Calu3 (cell line): Measurements from ENCODE around the gene MAP4K3. TPM values are rescaled to one million over a fixed set of nuclear protein-coding genes. Genes with fewer than 3 reads are reported as not detected.

ENCODE experiments used
- BruUV-seq: library from RNA; stranded (reverse); fragments of 400-500 nt; replicated peaks from 2 replicates; lab custom pipeline; 2021; lab: Mats Ljungman, UMichigan
- CTCF ChIA-PET: fragments of 300-600 bp; sonication (Branson Sonifier 250); formaldehyde crosslinking; loops from one replicate; lab custom pipeline; 2022; ENCODE audit warnings: antibody characterized with exemption; lab: Charles Lee
- DNase-seq: peaks from one replicate; pipeline ENCODE4 v3.0.0; 2022
- H3K27ac Mint-ChIP-seq: one replicate; pipeline ENCODE4 v1.8.0; 2022; ENCODE audit warnings: mixed read lengths; ENCODE audit not compliant: unreplicated experiment
- H3K27me3 Mint-ChIP-seq: one replicate; pipeline ENCODE4 v1.8.0; 2022; ENCODE audit warnings: mixed read lengths; ENCODE audit not compliant: unreplicated experiment
- H3K36me3 Mint-ChIP-seq: one replicate; pipeline ENCODE4 v1.8.0; 2022; ENCODE audit warnings: mild to moderate bottlenecking, moderate library complexity, mixed read lengths; ENCODE audit not compliant: insufficient read depth, unreplicated experiment
- H3K4me1 Mint-ChIP-seq: one replicate; pipeline ENCODE4 v1.8.0; 2022; ENCODE audit warnings: mild to moderate bottlenecking, low read depth, mixed read lengths; ENCODE audit not compliant: unreplicated experiment
- H3K4me3 Mint-ChIP-seq: one replicate; pipeline ENCODE4 v1.8.0; 2022; ENCODE audit warnings: mild to moderate bottlenecking, low read depth, moderate library complexity, mixed read lengths; ENCODE audit not compliant: unreplicated experiment
- H3K9me3 Mint-ChIP-seq: one replicate; pipeline ENCODE4 v1.8.0; 2022; ENCODE audit warnings: low read depth, mixed read lengths; ENCODE audit not compliant: unreplicated experiment
- intact Hi-C: fragments of 100-400 bp; cut with micrococcal nuclease; formaldehyde crosslinking; loops from one replicate; pipeline ENCODE4 v1.10.0; 2022; ENCODE audit not compliant: unreplicated experiment
- total RNA-seq: library from RNA; stranded (reverse); gene quantifications from 2 replicates; pipeline ENCODE4 v1.2.3, GENCODE V29; 2022
- TF ChIP-seq, protein P1 (sequence below): fragments of 200-600 bp; IDR thresholded peaks from one replicate; pipeline ENCODE4 v1.8.0; 2022; ENCODE audit warnings: antibody characterized with exemption; ENCODE audit not compliant: unreplicated experiment

Gene MAP4K3
- total RNA-seq, 1 experiment from 2014 or later, result 30.7 TPM

DNA sequence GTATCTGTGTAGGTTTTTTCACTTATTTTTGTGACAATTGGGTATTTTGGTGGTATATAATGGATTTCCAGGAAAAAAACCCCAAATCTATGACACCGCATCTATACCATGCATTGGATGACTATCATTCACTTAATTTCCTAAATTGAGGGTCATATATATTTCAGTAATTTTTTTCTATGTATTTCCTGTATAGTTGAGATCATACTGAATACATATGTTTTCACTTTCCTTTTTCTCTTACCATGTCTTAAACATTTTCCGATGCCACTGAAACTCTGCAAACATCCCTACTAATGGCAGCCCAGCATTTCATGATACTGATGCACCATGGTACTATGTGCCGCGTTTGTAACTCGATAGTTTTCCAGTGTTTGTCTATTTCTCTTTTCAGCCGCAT lies 233.7 kb downstream of the MAP4K3 start:
- Mint-ChIP-seq H3K4me3 (no peak overlapping the region), H3K27me3 (no peaks in the 10 kb centered on the region), H3K4me1 (no peaks in the 10 kb centered on the region), H3K27ac (no peak overlapping the region), H3K36me3 (no peaks in the 10 kb centered on the region), H3K9me3 (no peaks in the 10 kb centered on the region)
- CTCF ChIA-PET, result no interaction called here
- intact Hi-C loops, result no loop called here
- no TSS peak for BruUV-seq
- TF ChIP-seq, protein P1, sequence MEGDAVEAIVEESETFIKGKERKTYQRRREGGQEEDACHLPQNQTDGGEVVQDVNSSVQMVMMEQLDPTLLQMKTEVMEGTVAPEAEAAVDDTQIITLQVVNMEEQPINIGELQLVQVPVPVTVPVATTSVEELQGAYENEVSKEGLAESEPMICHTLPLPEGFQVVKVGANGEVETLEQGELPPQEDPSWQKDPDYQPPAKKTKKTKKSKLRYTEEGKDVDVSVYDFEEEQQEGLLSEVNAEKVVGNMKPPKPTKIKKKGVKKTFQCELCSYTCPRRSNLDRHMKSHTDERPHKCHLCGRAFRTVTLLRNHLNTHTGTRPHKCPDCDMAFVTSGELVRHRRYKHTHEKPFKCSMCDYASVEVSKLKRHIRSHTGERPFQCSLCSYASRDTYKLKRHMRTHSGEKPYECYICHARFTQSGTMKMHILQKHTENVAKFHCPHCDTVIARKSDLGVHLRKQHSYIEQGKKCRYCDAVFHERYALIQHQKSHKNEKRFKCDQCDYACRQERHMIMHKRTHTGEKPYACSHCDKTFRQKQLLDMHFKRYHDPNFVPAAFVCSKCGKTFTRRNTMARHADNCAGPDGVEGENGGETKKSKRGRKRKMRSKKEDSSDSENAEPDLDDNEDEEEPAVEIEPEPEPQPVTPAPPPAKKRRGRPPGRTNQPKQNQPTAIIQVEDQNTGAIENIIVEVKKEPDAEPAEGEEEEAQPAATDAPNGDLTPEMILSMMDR, result no peak
- no peak for DNase-seq

DNA sequence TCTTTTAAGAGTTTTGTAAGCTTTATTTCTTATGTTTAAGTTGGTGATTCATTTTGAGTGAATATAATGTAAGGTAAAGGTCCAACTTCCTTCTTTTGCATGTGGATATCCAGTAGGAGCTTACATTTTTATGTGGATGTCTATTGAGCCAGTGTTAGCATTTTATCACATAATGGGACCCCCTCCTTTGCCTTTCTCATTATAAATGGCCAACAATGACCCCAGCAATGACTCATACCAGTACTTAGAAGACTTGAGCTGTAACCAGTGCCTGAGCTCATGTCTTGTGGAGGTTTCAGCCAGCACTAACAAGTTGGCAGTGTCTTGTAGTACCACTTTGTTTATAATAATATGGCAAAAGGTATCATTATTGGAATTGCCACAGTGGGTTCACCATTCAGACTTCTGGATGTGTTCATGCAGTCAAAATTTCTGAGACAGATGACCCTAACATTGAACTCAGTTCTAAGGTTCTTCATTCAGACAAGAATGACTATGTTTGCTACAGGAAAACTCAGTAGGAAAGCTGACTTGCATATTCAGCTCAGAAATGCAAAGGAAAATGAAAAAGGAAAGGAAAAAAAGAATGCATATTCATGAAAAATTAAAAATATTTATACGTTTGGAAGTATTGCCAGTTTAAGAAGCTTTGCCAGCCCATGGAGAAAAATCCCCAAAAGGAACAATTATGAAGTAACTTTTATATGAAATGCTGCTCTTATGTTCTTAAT lies 234.3 kb downstream of the MAP4K3 start:
- intact Hi-C loops, result no loop called here

More for the DNA sequence above, 234.3 kb downstream of the MAP4K3 start:
- no peak for DNase-seq
- BruUV-seq, result no TSS peak
- no peaks in the 10 kb centered on the region for H3K27me3 Mint-ChIP-seq
- H3K9me3 Mint-ChIP-seq, result no peaks in the 10 kb centered on the region
- H3K36me3 Mint-ChIP-seq, result no peaks in the 10 kb centered on the region
- no peak overlapping the region for H3K27ac Mint-ChIP-seq
- H3K4me1 Mint-ChIP-seq, result no peaks in the 10 kb centered on the region
- CTCF ChIA-PET, result no interaction called here
- TF ChIP-seq, protein P1, result no peak
- H3K4me3 Mint-ChIP-seq, result no peak overlapping the region

Other genes starting within 250 kb of the MAP4K3 start
- gene CDKL4, start 193.3 kb downstream of the MAP4K3 start, total RNA-seq, result 0.83 and 1.3 TPM in 2 replicates
- gene TMEM178A, start 228.6 kb upstream of the MAP4K3 start, total RNA-seq, result 0.50 and 2.1 TPM in 2 replicates